OCI-LY1 (cell line): ENCODE data around the gene COPS2.

Experiments used
- H2AFZ ChIP-seq: fragments of 200-600 bp; sonication (generic), shearing (Covaris generic); 2 replicates; pipeline ENCODE4 v1.6.0; 2014; ENCODE audit warnings: antibody characterized with exemption, mild to moderate bottlenecking, low read length
- H3F3A ChIP-seq: fragments of 200-600 bp; sonication (generic), shearing (Covaris generic); 2 replicates; pipeline ENCODE4 v1.6.0; 2014; ENCODE audit warnings: mild to moderate bottlenecking, antibody characterized with exemption, low read length, moderate library complexity; ENCODE audit not compliant: insufficient read depth
- H3K27ac ChIP-seq: fragments of 200-600 bp; sonication (generic); 2 replicates; pipeline ENCODE4 v1.5.1; 2014; ENCODE audit warnings: low read length, mixed run types, mild to moderate bottlenecking, low read depth; ENCODE audit not compliant: poor library complexity, severe bottlenecking
- H3K27me3 ChIP-seq: fragments of 200-600 bp; sonication (generic); 2 replicates; pipeline ENCODE4 v1.6.0; 2014; ENCODE audit warnings: antibody characterized with exemption, mild to moderate bottlenecking, low read length, moderate library complexity; ENCODE audit not compliant: insufficient read depth
- H3K36me3 ChIP-seq: fragments of 200-600 bp; sonication (generic); 2 replicates; pipeline ENCODE4 v1.6.1; 2014; ENCODE audit warnings: mild to moderate bottlenecking, antibody characterized with exemption, low read length, moderate library complexity, mixed read lengths; ENCODE audit not compliant: insufficient read depth
- H3K4me1 ChIP-seq: fragments of 200-600 bp; sonication (generic); 2 replicates; pipeline ENCODE4 v1.5.1; 2014; ENCODE audit warnings: mild to moderate bottlenecking, low read length, moderate library complexity; ENCODE audit not compliant: insufficient read depth, severe bottlenecking
- H3K4me2 ChIP-seq: fragments of 200-600 bp; sonication (generic), shearing (Covaris generic); 2 replicates; pipeline ENCODE4 v1.6.1; 2014; ENCODE audit warnings: low read length
- H3K4me3 ChIP-seq: fragments of 200-600 bp; sonication (generic); 2 replicates; pipeline ENCODE4 v1.5.1; 2014; ENCODE audit warnings: low read length, low read depth, mild to moderate bottlenecking, mixed read lengths; ENCODE audit not compliant: poor library complexity, severe bottlenecking
- H3K79me2 ChIP-seq: fragments of 200-600 bp; shearing (Covaris generic); 2 replicates; pipeline ENCODE4 v1.6.1; 2016; ENCODE audit warnings: mixed run types, low read length, mixed read lengths; ENCODE audit not compliant: insufficient read depth
- H3K9ac ChIP-seq: fragments of 200-600 bp; sonication (generic), shearing (Covaris generic); 2 replicates; pipeline ENCODE4 v1.6.1; 2014; ENCODE audit warnings: mild to moderate bottlenecking, low read length, mixed read lengths
- H3K9me2 ChIP-seq: fragments of 200-600 bp; sonication (generic), shearing (Covaris generic); 2 replicates; pipeline ENCODE4 v1.6.1; 2014; ENCODE audit warnings: low read depth, mild to moderate bottlenecking, low read length, mixed read lengths
- H3K9me3 ChIP-seq: fragments of 200-600 bp; shearing (Covaris generic); 2 replicates; pipeline ENCODE4 v1.6.1; 2014; ENCODE audit warnings: low read length, mixed read lengths
- H4K20me1 ChIP-seq: fragments of 200-600 bp; sonication (generic), shearing (Covaris generic); 2 replicates; pipeline ENCODE4 v1.6.0; 2016; ENCODE audit warnings: mild to moderate bottlenecking, low read length; ENCODE audit not compliant: insufficient read depth
- CTCF ChIP-seq: fragments of 200-600 bp; sonication (generic), shearing (Covaris generic); IDR thresholded peaks from 2 replicates; pipeline ENCODE4 v1.5.1; 2017; ENCODE audit warnings: mild to moderate bottlenecking, antibody characterized with exemption, low read length, moderate library complexity, mixed read lengths
- EZH2 ChIP-seq: fragments of 200-600 bp; sonication (generic), shearing (Covaris generic); IDR thresholded peaks from 2 replicates; pipeline ENCODE4 v1.8.0; 2017; ENCODE audit warnings: borderline replicate concordance, mixed run types, mild to moderate bottlenecking, antibody characterized with exemption, low read length, moderate library complexity, mixed read lengths

The COPS2 gene

GRCh38 chr15:49196856-49197255 lies 41.5 kb upstream of the COPS2 start:
- TF ChIP-seq CTCF (no peak), EZH2 (no peak)
- no peaks in the 10 kb centered on the region for H3K36me3 ChIP-seq
- H3K27ac ChIP-seq, result no peak overlapping the region
- H3K9me3 ChIP-seq, result no peaks in the 10 kb centered on the region
- no peaks in the 10 kb centered on the region for H3K4me1 ChIP-seq
- no peaks in the 10 kb centered on the region for H3F3A ChIP-seq
- H3K9me2 ChIP-seq, result no peaks in the 10 kb centered on the region
- H2AFZ ChIP-seq, result no peak overlapping the region
- no peaks in the 10 kb centered on the region for H4K20me1 ChIP-seq
- H3K4me3 ChIP-seq, result no peak overlapping the region
- H3K4me2 ChIP-seq, result no peak overlapping the region
- no peak overlapping the region for H3K9ac ChIP-seq
- H3K27me3 ChIP-seq, result no peaks in the 10 kb centered on the region
- H3K79me2 ChIP-seq, result peaks cover 12% of the 10 kb centered on the region

GRCh38 chr15:49191892-49192291 lies 36.5 kb upstream of the COPS2 start:
- no peak overlapping the region for H3K27ac ChIP-seq
- no peaks in the 10 kb centered on the region for H3K9me3 ChIP-seq
- H3K9ac ChIP-seq, result no peak overlapping the region
- TF ChIP-seq CTCF (no peak), EZH2 (no peak)
- H3K79me2 ChIP-seq, result peaks cover 17% of the 10 kb centered on the region
- peaks cover 10% of the 10 kb centered on the region for H3K4me1 ChIP-seq
- H3F3A ChIP-seq, result no peaks in the 10 kb centered on the region
- no peak overlapping the region for H2AFZ ChIP-seq
- no peaks in the 10 kb centered on the region for H3K9me2 ChIP-seq
- no peaks in the 10 kb centered on the region for H3K27me3 ChIP-seq
- no peak overlapping the region for H3K4me2 ChIP-seq
- no peak overlapping the region for H3K4me3 ChIP-seq
- H3K36me3 ChIP-seq, result no peaks in the 10 kb centered on the region
- H4K20me1 ChIP-seq, result no peaks in the 10 kb centered on the region

GRCh38 chr15:49190586-49190985 lies 35.2 kb upstream of the COPS2 start:
- Histone ChIP-seq H3K9me2 (no peaks in the 10 kb centered on the region), H3K9me3 (no peaks in the 10 kb centered on the region), H3K9ac (no peak overlapping the region), H3K4me1 (peaks cover 10% of the 10 kb centered on the region), H3K79me2 (peaks cover 7% of the 10 kb centered on the region; the same call in 1 of the 2 replicates), H3K4me2 (no peak overlapping the region), H3K4me3 (no peak overlapping the region), H3K27me3 (no peaks in the 10 kb centered on the region), H3F3A (no peaks in the 10 kb centered on the region), H4K20me1 (no peaks in the 10 kb centered on the region), H2AFZ (no peak overlapping the region), H3K36me3 (no peaks in the 10 kb centered on the region), H3K27ac (no peak overlapping the region)
- no peak for TF ChIP-seq EZH2
- TF ChIP-seq CTCF, result no peak
